ENCODE data around the gene DEPDC5.

The DEPDC5 gene

DNA sequence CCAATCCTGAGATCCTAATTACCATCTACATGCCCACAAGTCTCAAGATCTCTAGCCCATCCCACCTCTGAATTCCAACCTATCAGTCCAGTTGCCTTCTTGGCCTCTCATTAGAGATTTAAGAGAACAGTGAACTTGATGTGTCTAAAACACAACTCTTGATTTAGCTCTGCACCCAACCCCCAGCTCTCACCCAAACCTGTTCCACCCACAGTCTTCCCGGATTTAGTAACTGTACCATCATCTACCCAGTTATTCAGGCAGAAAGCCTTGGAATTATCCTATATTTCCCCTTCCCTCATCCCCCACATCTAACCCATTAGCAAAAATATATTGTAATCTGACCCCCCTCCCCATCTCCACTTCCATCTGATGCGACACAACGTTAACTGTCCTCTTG lies 166.5 kb downstream of the DEPDC5 start:
- TF ChIP-seq, protein P1, sequence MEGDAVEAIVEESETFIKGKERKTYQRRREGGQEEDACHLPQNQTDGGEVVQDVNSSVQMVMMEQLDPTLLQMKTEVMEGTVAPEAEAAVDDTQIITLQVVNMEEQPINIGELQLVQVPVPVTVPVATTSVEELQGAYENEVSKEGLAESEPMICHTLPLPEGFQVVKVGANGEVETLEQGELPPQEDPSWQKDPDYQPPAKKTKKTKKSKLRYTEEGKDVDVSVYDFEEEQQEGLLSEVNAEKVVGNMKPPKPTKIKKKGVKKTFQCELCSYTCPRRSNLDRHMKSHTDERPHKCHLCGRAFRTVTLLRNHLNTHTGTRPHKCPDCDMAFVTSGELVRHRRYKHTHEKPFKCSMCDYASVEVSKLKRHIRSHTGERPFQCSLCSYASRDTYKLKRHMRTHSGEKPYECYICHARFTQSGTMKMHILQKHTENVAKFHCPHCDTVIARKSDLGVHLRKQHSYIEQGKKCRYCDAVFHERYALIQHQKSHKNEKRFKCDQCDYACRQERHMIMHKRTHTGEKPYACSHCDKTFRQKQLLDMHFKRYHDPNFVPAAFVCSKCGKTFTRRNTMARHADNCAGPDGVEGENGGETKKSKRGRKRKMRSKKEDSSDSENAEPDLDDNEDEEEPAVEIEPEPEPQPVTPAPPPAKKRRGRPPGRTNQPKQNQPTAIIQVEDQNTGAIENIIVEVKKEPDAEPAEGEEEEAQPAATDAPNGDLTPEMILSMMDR (IDR thresholded peaks at IDR 0.05; ENCODE audit: low read depth, low read length) = no peak
- DNase-seq (ENCODE audit: extremely low read depth, low read depth) = no peak

DNA sequence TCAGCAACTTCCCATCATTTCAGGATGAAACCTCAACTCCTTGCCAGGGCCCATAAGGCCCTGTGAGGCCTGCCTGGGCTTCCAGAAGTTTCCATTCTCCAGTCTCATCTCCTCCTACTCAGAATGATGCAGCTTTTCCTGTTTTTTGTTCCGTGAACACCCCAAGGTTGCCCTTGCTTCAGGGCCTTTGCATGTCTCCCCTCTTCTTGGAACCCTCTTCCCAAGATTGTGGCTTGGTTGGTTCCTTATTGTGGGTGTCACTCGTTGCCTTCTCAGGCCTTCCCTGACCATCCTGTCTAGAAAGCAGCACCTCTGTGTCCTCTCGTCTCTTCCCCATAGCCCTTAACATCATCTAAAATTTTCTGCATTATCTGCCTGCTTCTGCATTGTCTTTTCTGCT lies 167.3 kb downstream of the DEPDC5 start:
- TF ChIP-seq, protein P1 (IDR thresholded peaks at IDR 0.05; ENCODE audit: low read depth, low read length) = no peak

DNA sequence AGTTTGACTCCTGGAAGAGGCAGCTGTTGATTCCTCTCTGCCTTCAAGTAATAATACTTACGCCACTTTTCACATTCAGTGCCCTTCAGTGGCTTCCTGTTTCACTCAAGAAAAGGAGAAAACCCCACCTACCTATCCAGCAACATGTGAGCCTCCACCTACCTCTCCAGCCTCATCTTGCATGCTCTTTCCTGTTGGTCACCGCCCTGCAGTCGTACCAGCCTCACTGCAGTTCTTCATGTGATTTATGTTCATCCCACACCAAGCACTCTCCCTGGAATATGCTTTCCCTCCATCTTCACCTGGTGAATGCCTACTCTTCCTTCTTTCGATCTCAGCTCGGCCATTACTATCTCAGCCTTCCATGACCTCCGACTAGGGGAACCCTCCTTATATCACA lies 168.7 kb downstream of the DEPDC5 start:
- DNase-seq (ENCODE audit: extremely low read depth, low read depth) = no peak
- TF ChIP-seq, protein P1 (IDR thresholded peaks at IDR 0.05; ENCODE audit: low read depth, low read length) = no peak

More for the DNA sequence above, 167.3 kb downstream of the DEPDC5 start:
- DNase-seq (ENCODE audit: extremely low read depth, low read depth) = no peak

DNA sequence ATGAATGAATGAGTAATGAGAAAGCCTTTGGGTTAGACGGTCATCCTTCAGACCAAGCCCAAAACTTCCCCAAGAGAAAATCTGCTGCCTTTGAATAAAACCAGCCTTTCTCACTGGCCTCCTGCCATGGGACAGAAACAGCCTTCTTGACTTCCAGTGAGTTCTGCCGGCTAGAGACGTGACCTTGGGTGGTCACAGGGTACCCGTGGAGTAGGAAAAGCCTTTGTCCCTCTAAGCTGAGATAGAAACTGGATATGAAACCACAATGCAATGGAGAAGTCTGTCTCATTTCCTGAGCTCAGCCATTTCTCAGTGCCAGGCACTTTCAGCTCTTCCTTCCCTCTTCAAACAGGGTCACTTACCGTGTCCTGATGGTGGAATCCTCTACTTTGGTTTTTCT lies 169.3 kb downstream of the DEPDC5 start:
- TF ChIP-seq, protein P1 (IDR thresholded peaks at IDR 0.05; ENCODE audit: low read depth, low read length) = no peak
- DNase-seq (ENCODE audit: extremely low read depth, low read depth) = no peak

DNA sequence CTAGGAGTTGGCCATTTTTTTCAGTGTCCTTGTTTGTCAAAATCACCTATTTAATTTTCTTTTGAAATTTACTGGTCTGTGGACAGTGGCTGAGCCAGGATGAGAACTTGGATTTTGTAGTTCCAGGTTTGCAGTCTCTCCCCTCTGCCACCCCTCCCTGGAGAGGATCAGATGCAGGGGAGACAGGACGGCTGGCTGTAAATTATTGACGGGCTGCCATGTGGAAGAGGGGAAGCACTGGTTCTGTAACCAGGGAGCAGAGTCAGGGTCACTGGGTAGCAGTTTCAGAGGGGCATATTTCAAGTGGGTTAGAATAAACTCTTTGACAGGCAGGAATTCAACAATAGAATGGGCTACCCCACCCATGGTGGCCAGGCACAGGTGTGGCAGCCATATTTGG lies 169.9 kb downstream of the DEPDC5 start:
- TF ChIP-seq, protein P1 (IDR thresholded peaks at IDR 0.05; ENCODE audit: low read depth, low read length) = no peak
- no peak for DNase-seq (ENCODE audit: extremely low read depth, low read depth)

DNA sequence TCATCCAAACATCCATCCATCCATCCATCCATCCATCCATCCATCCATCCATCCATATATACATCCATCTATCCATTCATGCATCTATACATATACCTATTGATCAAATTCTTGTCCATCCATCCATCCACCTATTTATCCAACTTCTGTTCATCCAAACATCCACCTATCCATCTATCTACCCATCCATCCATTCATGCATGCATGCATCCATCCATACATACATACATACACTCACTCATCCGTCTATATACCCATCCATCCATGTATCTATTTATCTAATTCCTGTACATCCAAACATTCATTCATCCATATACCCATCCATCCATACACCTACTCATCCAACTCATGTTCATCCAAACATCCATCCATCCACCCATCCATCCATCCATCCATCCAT lies 171.2 kb downstream of the DEPDC5 start:
- DNase-seq (ENCODE audit: extremely low read depth, low read depth) = no peak
- TF ChIP-seq, protein P1 (IDR thresholded peaks at IDR 0.05; ENCODE audit: low read depth, low read length) = no peak

DNA sequence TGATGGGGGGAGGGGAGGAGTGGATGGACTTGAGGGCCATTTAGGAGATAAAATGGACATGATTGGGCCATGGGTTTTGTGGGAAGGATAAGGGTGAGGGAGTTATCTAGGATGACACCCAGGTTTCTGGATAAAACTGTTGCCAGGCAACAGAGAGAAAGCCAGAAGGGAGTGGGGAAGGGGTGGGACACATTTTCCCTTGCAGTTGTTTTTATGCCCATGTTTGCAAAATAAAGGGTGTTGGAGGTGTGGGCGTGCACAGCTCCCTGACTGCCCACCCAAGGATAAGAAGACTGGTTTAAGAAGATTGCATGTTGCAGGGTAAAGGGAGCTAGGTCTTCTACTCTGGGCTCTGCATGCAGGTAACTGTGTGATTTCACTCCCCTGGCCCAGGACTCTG lies 172.2 kb downstream of the DEPDC5 start:
- no peak for DNase-seq (ENCODE audit: extremely low read depth, low read depth)
- TF ChIP-seq, protein P1 (IDR thresholded peaks at IDR 0.05; ENCODE audit: low read depth, low read length) = no peak
